ENCODE data around the gene APRT.
A peak's percentile ranks its signal among the peaks of the same experiment; 100 is the strongest.

- no peak for TF ChIP-seq SPI1 (IDR thresholded peaks at IDR 0.05; ENCODE audit: borderline replicate concordance, low read depth)
- TF ChIP-seq CTCF (IDR thresholded peaks at IDR 0.05; ENCODE audit: insufficient read depth, low read length): peak; percentile 35
- TF ChIP-seq REST (IDR thresholded peaks at IDR 0.05; ENCODE audit: insufficient replicate concordance, low read depth): no peak
- no peak for TF ChIP-seq GABPA (IDR thresholded peaks at IDR 0.05; ENCODE audit: low read depth)
These were observed 4.3 kb upstream of the APRT start for GRCh38 chr16:88815901-88816589.
